ENCODE measurements around the gene PDE6H. TPM values are rescaled to one million over a fixed set of nuclear protein-coding genes. Genes with fewer than 3 reads are reported as not detected.

The PDE6H gene
- total RNA-seq, 2 experiments from 2014 or later, result not detected

DNA sequence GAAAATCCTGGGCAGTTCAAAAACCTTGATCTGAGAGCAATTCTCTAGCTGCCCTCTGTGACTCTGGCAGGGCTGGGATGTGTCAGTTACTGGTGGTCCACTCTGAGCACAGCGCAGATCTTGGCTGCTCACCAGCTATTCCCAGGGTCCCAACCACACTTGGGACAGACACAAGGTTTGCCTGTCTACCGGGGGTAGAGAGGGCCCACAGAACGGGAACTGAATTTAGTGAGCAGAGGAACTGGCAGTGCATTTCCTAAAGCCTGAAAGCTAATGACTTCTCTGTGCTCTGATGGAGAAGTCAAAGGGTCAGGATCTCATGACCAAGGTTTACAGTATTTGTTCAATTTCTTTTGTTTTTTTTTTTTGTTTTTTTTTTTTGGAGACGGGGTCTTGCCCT is 2.6 kb downstream of the PDE6H start:
- Mint-ChIP-seq H3K9me3 (no peaks in the 10 kb centered on the region), H3K4me3 (no peak overlapping the region), H3K27me3 (no peaks in the 10 kb centered on the region), H3K36me3 (no peaks in the 10 kb centered on the region), H3K27ac (no peak overlapping the region), H3K4me1 (peaks cover 38% of the 10 kb centered on the region)
- DNase-seq, result no peak

DNA sequence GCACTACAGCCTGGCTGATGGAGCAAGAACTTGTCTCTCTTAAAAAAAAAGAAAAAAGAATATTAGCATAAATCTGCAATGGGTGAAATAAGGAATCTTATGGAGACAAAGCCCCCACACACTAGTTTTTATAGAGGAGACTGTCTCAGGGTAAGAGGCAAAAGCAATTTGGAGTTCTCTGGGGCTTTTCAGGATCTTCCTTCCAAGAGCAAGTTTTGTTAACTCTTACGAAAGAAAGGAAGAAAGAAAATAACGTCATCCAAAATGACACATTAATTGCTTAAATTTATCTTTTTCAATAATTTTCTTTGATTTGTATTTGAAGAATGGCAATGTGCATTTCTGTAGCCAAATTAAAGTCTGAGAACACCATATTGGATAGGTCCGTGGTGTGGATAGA is 3.8 kb downstream of the PDE6H start:
- H3K4me3 Mint-ChIP-seq, result no peak overlapping the region
- no peaks in the 10 kb centered on the region for H3K36me3 Mint-ChIP-seq
- no peaks in the 10 kb centered on the region for H3K27me3 Mint-ChIP-seq
- no peak for DNase-seq
- no peaks in the 10 kb centered on the region for H3K9me3 Mint-ChIP-seq
- no peak overlapping the region for H3K27ac Mint-ChIP-seq
- peaks cover 45% of the 10 kb centered on the region for H3K4me1 Mint-ChIP-seq

DNA sequence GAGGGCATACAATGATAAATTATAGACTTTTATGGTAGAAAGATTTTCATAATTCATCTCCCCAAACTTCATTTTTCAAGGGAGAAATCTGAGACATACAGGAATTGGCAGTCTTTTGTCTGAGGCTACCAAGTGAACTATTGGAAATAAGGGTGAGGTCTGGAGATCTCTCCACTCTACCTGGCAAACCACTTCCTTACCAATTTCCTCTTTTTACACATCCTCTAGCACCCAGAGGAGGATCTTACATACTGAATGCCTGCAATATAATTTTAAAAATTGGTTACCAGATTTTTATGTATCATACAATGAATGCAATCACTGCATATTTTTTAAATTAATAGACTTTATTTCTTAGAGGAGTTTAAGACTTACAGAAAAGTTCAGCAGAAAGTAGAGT is 6.6 kb downstream of the PDE6H start:
- Mint-ChIP-seq H3K4me1 (peaks cover 56% of the 10 kb centered on the region), H3K36me3 (no peaks in the 10 kb centered on the region), H3K27ac (no peak overlapping the region), H3K27me3 (no peaks in the 10 kb centered on the region), H3K9me3 (no peaks in the 10 kb centered on the region), H3K4me3 (no peak overlapping the region)
- no peak for DNase-seq

- H3K9me3 Mint-ChIP-seq, result no peaks in the 10 kb centered on the region
- H3K4me3 Mint-ChIP-seq, result no peak overlapping the region
- peaks cover 71% of the 10 kb centered on the region for H3K4me1 Mint-ChIP-seq
- H3K27ac Mint-ChIP-seq, result no peak overlapping the region
- no peaks in the 10 kb centered on the region for H3K36me3 Mint-ChIP-seq
- no peak for DNase-seq
- no peaks in the 10 kb centered on the region for H3K27me3 Mint-ChIP-seq
Observed at GRCh38 chr12:14981049-14981448, 8.2 kb downstream of the PDE6H start.

GRCh38 chr12:14982562-14982961 is 9.7 kb downstream of the PDE6H start:
- DNase-seq, result no peak
- no peaks in the 10 kb centered on the region for H3K9me3 Mint-ChIP-seq
- H3K27ac Mint-ChIP-seq, result peak overlapping the region; percentile 68
- no peaks in the 10 kb centered on the region for H3K27me3 Mint-ChIP-seq
- no peak overlapping the region for H3K4me3 Mint-ChIP-seq
- no peaks in the 10 kb centered on the region for H3K36me3 Mint-ChIP-seq
- peaks cover 69% of the 10 kb centered on the region for H3K4me1 Mint-ChIP-seq

DNA sequence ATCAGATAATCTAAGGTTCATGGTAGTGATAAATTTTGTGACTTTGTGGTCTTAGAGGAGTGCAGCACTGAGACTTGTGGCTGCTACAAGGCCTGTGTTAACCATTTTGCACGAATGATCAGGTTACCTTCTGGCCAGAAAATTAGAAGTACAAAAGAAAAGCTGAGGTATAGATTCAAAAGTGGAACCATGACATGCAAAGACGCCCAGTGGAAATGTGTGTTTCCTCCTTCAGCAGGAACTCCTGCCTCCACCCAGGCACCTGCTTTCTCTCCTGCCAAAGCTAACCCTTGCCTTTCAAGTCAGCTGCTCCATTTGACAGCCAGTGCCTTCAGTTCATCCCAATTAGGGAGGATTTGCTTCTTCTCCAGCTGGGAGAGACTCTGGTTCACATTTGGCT is 10.1 kb downstream of the PDE6H start:
- Mint-ChIP-seq H3K36me3 (no peaks in the 10 kb centered on the region), H3K27ac (peak overlapping the region; percentile 68), H3K4me3 (no peak overlapping the region), H3K4me1 (peaks cover 67% of the 10 kb centered on the region), H3K9me3 (no peaks in the 10 kb centered on the region), H3K27me3 (no peaks in the 10 kb centered on the region)
- no peak for DNase-seq

GRCh38 chr12:14984036-14984435 is 11.2 kb downstream of the PDE6H start:
- H3K4me1 Mint-ChIP-seq, result peaks cover 59% of the 10 kb centered on the region
- H3K27me3 Mint-ChIP-seq, result no peaks in the 10 kb centered on the region
- H3K9me3 Mint-ChIP-seq, result no peaks in the 10 kb centered on the region
- H3K4me3 Mint-ChIP-seq, result no peak overlapping the region
- no peak overlapping the region for H3K27ac Mint-ChIP-seq
- DNase-seq, result no peak
- no peaks in the 10 kb centered on the region for H3K36me3 Mint-ChIP-seq

GRCh38 chr12:14984766-14985285 is 12.0 kb downstream of the PDE6H start:
- peaks cover 57% of the 10 kb centered on the region for H3K4me1 Mint-ChIP-seq
- H3K4me3 Mint-ChIP-seq, result no peak overlapping the region
- H3K27ac Mint-ChIP-seq, result no peak overlapping the region
- no peak for DNase-seq
- no peaks in the 10 kb centered on the region for H3K27me3 Mint-ChIP-seq
- no peaks in the 10 kb centered on the region for H3K36me3 Mint-ChIP-seq
- H3K9me3 Mint-ChIP-seq, result no peaks in the 10 kb centered on the region

DNA sequence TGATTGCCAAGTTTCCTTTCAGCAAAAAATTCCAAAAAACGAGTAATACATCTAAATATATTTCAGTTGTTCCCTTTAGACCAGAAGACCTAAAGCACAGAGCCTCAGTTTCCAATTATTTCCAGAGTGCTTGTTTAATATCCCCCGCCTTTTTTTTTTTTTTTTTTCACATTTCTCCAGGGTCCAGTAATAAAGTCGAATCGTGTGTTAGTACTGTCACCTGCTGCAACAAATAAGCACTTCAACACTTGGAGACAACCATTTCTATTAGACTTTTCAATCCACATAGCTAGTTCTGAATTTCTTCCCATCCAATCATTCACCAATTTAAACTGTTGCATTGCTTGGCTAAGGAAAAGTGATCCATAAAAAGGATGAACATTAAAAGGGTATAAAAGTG is 13.6 kb downstream of the PDE6H start:
- peaks cover 45% of the 10 kb centered on the region for H3K4me1 Mint-ChIP-seq
- H3K27ac Mint-ChIP-seq, result no peak overlapping the region
- H3K36me3 Mint-ChIP-seq, result peaks cover 1% of the 10 kb centered on the region
- H3K4me3 Mint-ChIP-seq, result no peak overlapping the region
- H3K27me3 Mint-ChIP-seq, result no peaks in the 10 kb centered on the region
- DNase-seq, result no peak
- peaks cover 8% of the 10 kb centered on the region for H3K9me3 Mint-ChIP-seq

DNA sequence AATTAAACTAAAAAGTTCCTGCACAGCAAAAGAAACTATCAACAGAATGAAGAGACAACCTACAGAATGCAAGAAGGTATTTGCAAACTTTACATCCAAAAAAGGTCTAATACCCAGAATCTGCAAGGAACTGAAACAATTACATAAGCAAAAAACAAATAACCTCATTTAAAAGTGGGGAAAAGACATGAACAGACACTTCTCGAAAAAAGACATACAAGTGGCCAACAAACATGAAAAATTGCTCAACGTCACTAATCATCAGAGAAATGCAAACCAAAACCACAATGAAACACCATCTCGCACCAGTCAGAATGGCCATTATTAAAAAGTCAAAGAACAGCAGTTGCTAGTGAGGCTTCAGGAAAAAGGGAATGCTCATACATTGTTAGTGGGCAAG is 15.2 kb downstream of the PDE6H start:
- no peaks in the 10 kb centered on the region for H3K27me3 Mint-ChIP-seq
- no peak for DNase-seq
- H3K36me3 Mint-ChIP-seq, result peaks cover 4% of the 10 kb centered on the region
- peaks cover 10% of the 10 kb centered on the region for H3K9me3 Mint-ChIP-seq
- H3K4me1 Mint-ChIP-seq, result peaks cover 36% of the 10 kb centered on the region
- H3K27ac Mint-ChIP-seq, result no peak overlapping the region
- no peak overlapping the region for H3K4me3 Mint-ChIP-seq

GRCh38 chr12:14989790-14990189 is 16.9 kb downstream of the PDE6H start:
- Mint-ChIP-seq H3K9me3 (peaks cover 10% of the 10 kb centered on the region), H3K4me3 (no peak overlapping the region), H3K27me3 (no peaks in the 10 kb centered on the region), H3K36me3 (peaks cover 4% of the 10 kb centered on the region), H3K27ac (no peak overlapping the region), H3K4me1 (peaks cover 34% of the 10 kb centered on the region)
- no peak for DNase-seq

DNA sequence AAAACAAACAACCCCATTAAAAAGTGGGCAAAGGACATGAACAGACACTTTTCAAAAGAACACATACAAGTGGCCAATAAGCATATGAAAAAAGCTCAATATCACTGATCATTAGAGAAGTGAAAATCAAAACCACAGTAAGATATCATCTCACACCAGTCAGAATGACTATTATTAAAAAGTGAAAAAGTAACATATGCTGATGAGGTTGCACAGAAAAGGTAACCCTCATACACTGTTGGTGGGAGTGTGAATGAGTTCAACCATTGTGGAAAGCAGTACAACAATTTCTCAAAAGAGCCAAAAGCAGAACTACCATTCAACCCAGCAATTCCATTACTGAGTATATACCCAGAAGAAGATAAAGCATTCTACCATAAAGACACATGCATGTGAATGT is 18.2 kb downstream of the PDE6H start:
- no peak overlapping the region for H3K4me3 Mint-ChIP-seq
- no peaks in the 10 kb centered on the region for H3K27me3 Mint-ChIP-seq
- peaks cover 10% of the 10 kb centered on the region for H3K9me3 Mint-ChIP-seq
- H3K36me3 Mint-ChIP-seq, result peaks cover 4% of the 10 kb centered on the region
- no peak overlapping the region for H3K27ac Mint-ChIP-seq
- no peak for DNase-seq
- peaks cover 32% of the 10 kb centered on the region for H3K4me1 Mint-ChIP-seq

- H3K4me1 Mint-ChIP-seq, result peaks cover 32% of the 10 kb centered on the region
- DNase-seq, result no peak
- no peaks in the 10 kb centered on the region for H3K27me3 Mint-ChIP-seq
Observed at GRCh38 chr12:14992673-14993072, 19.8 kb downstream of the PDE6H start.

GRCh38 chr12:14993117-14993516 is 20.3 kb downstream of the PDE6H start:
- peaks cover 4% of the 10 kb centered on the region for H3K36me3 Mint-ChIP-seq
- H3K27ac Mint-ChIP-seq, result no peak overlapping the region
- H3K27me3 Mint-ChIP-seq, result no peaks in the 10 kb centered on the region
- no peak overlapping the region for H3K4me3 Mint-ChIP-seq
- peaks cover 29% of the 10 kb centered on the region for H3K4me1 Mint-ChIP-seq
- peaks cover 10% of the 10 kb centered on the region for H3K9me3 Mint-ChIP-seq
- no peak for DNase-seq

More at GRCh38 chr12:14992673-14993072, 19.8 kb downstream of the PDE6H start:
- H3K4me3 Mint-ChIP-seq, result no peak overlapping the region
- H3K27ac Mint-ChIP-seq, result no peak overlapping the region
- peaks cover 4% of the 10 kb centered on the region for H3K36me3 Mint-ChIP-seq
- H3K9me3 Mint-ChIP-seq, result peaks cover 10% of the 10 kb centered on the region

DNA sequence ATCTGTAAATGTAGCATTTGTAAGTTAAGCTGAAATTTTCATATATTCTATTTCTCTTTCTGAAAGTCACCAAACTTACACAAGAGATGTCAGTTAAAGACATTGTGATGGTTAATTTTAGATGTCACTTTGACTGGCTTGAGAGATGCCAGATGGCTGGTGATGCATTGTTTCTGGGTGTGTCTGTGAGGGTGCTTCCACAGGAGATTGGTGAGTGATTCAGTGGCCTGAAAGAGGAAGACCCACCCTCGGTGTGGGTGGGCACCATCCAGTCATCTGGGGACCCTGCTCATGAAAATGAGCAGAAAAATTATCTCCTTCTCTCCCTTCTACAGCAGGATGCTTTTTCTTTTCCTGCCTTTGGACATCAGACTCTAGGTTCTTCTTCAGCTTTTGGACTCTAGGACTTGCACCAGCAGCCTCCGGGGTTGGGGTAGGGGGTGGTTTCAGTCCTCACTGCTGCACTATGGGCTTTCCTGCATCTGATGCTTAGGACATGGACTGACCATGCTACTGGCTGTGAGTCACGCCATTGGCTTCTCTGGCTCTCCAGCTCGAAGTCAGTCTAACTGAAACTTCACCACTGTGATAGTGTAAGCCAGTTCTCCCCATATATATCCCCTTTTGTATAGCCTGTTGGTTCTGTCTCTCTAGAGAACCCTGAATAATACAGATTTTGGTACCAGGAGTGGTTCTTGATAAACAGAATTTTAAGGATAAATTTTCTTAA is 20.9 kb downstream of the PDE6H start:
- Mint-ChIP-seq H3K27me3 (no peaks in the 10 kb centered on the region), H3K4me1 (peaks cover 29% of the 10 kb centered on the region), H3K4me3 (no peak overlapping the region), H3K36me3 (peaks cover 4% of the 10 kb centered on the region), H3K27ac (peak overlapping the region; percentile 44), H3K9me3 (peaks cover 10% of the 10 kb centered on the region)
- peak; percentile 12 for DNase-seq

- Mint-ChIP-seq H3K27me3 (no peaks in the 10 kb centered on the region), H3K36me3 (peaks cover 4% of the 10 kb centered on the region), H3K27ac (peak overlapping the region; percentile 72), H3K9me3 (peaks cover 10% of the 10 kb centered on the region), H3K4me3 (no peak overlapping the region), H3K4me1 (peaks cover 26% of the 10 kb centered on the region)
- no peak for DNase-seq
Observed at GRCh38 chr12:14994610-14995009, 21.8 kb downstream of the PDE6H start.
